Measurements from ENCODE around the gene AP2A1.

AP2A1 gene

DNA sequence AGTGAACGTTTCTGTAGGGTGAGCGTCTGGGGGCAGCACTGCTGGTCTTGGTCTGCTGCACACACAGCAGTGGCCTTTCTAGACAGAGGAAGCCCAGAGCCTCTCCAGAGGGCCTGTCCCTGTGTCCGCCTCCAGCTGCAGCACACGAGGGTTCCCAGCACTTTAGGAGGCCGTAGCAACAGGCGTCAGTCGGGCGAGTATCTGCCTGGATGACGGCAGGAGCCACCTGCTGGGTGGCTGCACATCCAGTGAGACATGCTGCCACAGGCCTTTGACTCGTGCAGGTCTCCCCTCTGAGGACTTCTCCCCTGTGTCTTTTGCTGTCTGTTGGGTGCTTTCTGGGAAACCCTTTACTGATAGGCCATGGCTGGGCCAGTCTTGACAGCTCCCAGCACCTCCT, 22.1 kb downstream of the AP2A1 start:
- H3K4me2 ChIP-seq (ENCODE audit: low read length): no peak overlapping the region
- H4K5ac ChIP-seq (ENCODE audit: low read length): no peak overlapping the region
- peaks cover 2% of the 10 kb centered on the region for H3K36me3 ChIP-seq (ENCODE audit: control insufficient read depth, insufficient read depth, low read length)
- no peak overlapping the region for H3K4ac ChIP-seq (ENCODE audit: low read depth, low read length)
- no peak overlapping the region for H3K27ac ChIP-seq (ENCODE audit: low read depth, low read length)
- no peak overlapping the region for H3K23ac ChIP-seq (ENCODE audit: low read length)
- H2BK120ac ChIP-seq (ENCODE audit: low read depth, low read length): no peak overlapping the region
- no peak overlapping the region for H2BK5ac ChIP-seq (ENCODE audit: low read length)
- no peak overlapping the region for H2AK5ac ChIP-seq (ENCODE audit: low read length)
- no peaks in the 10 kb centered on the region for H3K27me3 ChIP-seq (ENCODE audit: insufficient read depth, low read length, poor library complexity)
- no peak overlapping the region for H4K8ac ChIP-seq (ENCODE audit: low read depth, low read length)
- H3K79me1 ChIP-seq (ENCODE audit: low read length): no peaks in the 10 kb centered on the region
- H3K4me1 ChIP-seq (ENCODE audit: control insufficient read depth, low read depth, low read length): no peaks in the 10 kb centered on the region
- H3K79me2 ChIP-seq (ENCODE audit: control insufficient read depth, insufficient read depth, low read length): no peaks in the 10 kb centered on the region
- WGBS (ENCODE audit: extremely low coverage, insufficient coverage, low lambda C conversion rate): no CpG with 5 or more reads among the region's 10 CpGs
- no peak overlapping the region for H3K4me3 ChIP-seq (ENCODE audit: low read length)
- no peak for DNase-seq
- H2BK15ac ChIP-seq (replicated peaks; ENCODE audit: low read depth): no peak overlapping the region
- no peak overlapping the region for H3K9ac ChIP-seq (ENCODE audit: low read length)
- H3K18ac ChIP-seq (ENCODE audit: low read length): no peak overlapping the region
- H3K56ac ChIP-seq (ENCODE audit: low read length): no peak overlapping the region

DNA sequence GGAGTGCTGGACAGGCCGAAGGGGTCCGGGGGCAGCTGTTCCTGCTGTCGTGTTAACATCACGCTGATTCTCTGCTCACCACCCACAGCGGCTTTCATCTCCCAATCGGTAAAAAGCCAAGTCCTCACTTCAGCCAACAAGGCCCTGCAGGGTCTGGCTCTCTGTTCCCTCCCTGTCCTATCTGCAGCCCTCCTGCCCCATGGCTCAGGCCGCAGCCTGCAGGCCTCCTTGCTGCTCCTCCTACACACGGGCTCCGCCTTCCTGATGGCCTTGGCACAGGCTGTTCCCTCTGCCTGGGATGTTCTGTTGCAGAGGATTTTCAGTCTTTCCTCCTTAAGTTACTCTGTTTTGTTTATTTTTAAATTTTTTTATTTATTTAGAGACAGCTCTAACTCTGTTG, 24.1 kb downstream of the AP2A1 start:
- Histone ChIP-seq H3K23ac (ENCODE audit: low read length) (no peak overlapping the region), H2BK15ac (replicated peaks; ENCODE audit: low read depth) (no peak overlapping the region), H3K4me1 (ENCODE audit: control insufficient read depth, low read depth, low read length) (no peaks in the 10 kb centered on the region), H3K79me2 (ENCODE audit: control insufficient read depth, insufficient read depth, low read length) (no peaks in the 10 kb centered on the region), H3K79me1 (ENCODE audit: low read length) (no peaks in the 10 kb centered on the region), H3K18ac (ENCODE audit: low read length) (no peak overlapping the region), H2BK5ac (ENCODE audit: low read length) (no peak overlapping the region), H3K9ac (ENCODE audit: low read length) (no peak overlapping the region), H3K4me3 (ENCODE audit: low read length) (no peak overlapping the region), H3K27ac (ENCODE audit: low read depth, low read length) (no peak overlapping the region), H3K56ac (ENCODE audit: low read length) (no peak overlapping the region), H3K27me3 (ENCODE audit: insufficient read depth, low read length, poor library complexity) (no peaks in the 10 kb centered on the region), H2BK120ac (ENCODE audit: low read depth, low read length) (no peak overlapping the region), H4K5ac (ENCODE audit: low read length) (no peak overlapping the region), H3K4me2 (ENCODE audit: low read length) (no peak overlapping the region), H3K4ac (ENCODE audit: low read depth, low read length) (no peak overlapping the region), H2AK5ac (ENCODE audit: low read length) (no peak overlapping the region), H4K8ac (ENCODE audit: low read depth, low read length) (no peak overlapping the region), H3K36me3 (ENCODE audit: control insufficient read depth, insufficient read depth, low read length) (peaks cover under 1% of the 10 kb centered on the region)
- DNase-seq: no peak
- no CpG with 5 or more reads among the region's 9 CpGs for WGBS (ENCODE audit: extremely low coverage, insufficient coverage, low lambda C conversion rate)

DNA sequence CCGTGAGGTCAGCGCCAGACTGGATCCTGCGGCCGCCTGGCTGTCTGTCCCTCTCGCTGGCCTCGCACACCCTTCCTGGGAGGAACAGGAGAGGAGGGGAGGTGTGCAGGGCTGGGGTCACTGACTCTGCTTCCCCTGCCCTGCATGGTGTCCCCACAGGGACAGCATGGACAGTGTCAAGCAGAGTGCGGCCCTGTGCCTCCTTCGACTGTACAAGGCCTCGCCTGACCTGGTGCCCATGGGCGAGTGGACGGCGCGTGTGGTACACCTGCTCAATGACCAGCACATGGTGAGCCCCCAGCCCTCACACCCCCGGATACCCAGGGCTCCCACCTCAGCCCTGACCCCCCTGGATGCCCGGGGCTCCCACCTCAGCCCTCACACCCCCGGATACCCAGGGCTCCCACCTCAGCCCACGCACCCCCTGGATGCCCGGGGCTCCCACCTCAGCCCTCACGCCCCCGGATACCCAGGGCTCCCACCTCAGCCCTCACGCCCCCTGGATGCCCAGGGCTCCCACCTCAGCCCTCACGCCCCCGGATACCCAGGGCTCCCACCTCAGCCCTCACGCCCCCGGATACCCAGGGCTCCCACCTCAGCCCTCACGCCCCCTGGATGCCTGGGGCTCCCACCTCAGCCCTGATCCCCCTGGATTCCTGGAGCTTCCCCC, 25.1 kb downstream of the AP2A1 start:
- no peak overlapping the region for H3K4me3 ChIP-seq (ENCODE audit: low read length)
- peaks cover 7% of the 10 kb centered on the region for H3K36me3 ChIP-seq (ENCODE audit: control insufficient read depth, insufficient read depth, low read length)
- no peak overlapping the region for H3K18ac ChIP-seq (ENCODE audit: low read length)
- no peak overlapping the region for H3K27ac ChIP-seq (ENCODE audit: low read depth, low read length)
- no peak overlapping the region for H3K4me2 ChIP-seq (ENCODE audit: low read length)
- H3K4me1 ChIP-seq (ENCODE audit: control insufficient read depth, low read depth, low read length): no peaks in the 10 kb centered on the region
- no peak overlapping the region for H2AK5ac ChIP-seq (ENCODE audit: low read length)
- no peaks in the 10 kb centered on the region for H3K79me2 ChIP-seq (ENCODE audit: control insufficient read depth, insufficient read depth, low read length)
- H2BK15ac ChIP-seq (replicated peaks; ENCODE audit: low read depth): no peak overlapping the region
- no peak for DNase-seq
- H3K27me3 ChIP-seq (ENCODE audit: insufficient read depth, low read length, poor library complexity): no peaks in the 10 kb centered on the region
- no peak overlapping the region for H2BK120ac ChIP-seq (ENCODE audit: low read depth, low read length)
- no peak overlapping the region for H4K8ac ChIP-seq (ENCODE audit: low read depth, low read length)
- no peak overlapping the region for H3K56ac ChIP-seq (ENCODE audit: low read length)
- no peak overlapping the region for H3K23ac ChIP-seq (ENCODE audit: low read length)
- H3K4ac ChIP-seq (ENCODE audit: low read depth, low read length): no peak overlapping the region
- H3K79me1 ChIP-seq (ENCODE audit: low read length): no peaks in the 10 kb centered on the region
- H3K9ac ChIP-seq (ENCODE audit: low read length): no peak overlapping the region
- no peak overlapping the region for H2BK5ac ChIP-seq (ENCODE audit: low read length)
- no CpG with 5 or more reads among the region's 26 CpGs for WGBS (ENCODE audit: extremely low coverage, insufficient coverage, low lambda C conversion rate)
- no peak overlapping the region for H4K5ac ChIP-seq (ENCODE audit: low read length)

DNA sequence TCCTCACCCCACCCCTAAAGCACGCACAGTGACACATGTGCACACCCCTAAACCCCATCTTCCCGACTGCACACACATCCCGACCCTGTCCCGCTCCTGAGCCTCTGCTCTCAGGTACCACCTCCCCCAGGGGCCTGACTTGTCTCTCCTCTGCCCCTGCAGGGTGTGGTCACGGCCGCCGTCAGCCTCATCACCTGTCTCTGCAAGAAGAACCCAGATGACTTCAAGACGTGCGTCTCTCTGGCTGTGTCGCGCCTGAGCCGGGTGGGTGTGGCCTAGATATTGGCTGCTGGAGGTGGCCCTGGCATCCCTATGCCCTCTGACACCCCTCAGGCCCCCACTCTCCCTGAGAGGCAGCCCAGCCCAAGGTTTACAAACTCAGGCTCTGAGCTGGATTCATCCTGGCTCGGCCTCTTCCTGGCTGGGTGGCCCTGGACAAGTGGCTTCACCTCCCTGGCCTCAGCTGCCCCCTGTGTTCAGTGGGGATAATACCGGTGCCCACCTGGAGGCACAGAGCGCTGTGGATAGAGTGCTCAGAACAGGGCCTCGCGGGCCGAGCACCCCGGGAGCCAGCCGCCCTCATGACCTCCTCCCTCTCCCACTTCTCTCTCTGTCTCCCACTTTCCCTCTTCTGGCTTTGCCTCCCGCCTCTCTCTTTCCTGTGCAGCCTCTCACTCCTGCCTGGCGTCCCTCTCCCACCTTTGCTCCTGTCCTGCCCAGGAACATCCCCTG, 26.2 kb downstream of the AP2A1 start:
- H3K56ac ChIP-seq (ENCODE audit: low read length): no peak overlapping the region
- H3K4me1 ChIP-seq (ENCODE audit: control insufficient read depth, low read depth, low read length): no peaks in the 10 kb centered on the region
- H3K36me3 ChIP-seq (ENCODE audit: control insufficient read depth, insufficient read depth, low read length): peaks cover 9% of the 10 kb centered on the region
- H4K8ac ChIP-seq (ENCODE audit: low read depth, low read length): no peak overlapping the region
- no peaks in the 10 kb centered on the region for H3K79me1 ChIP-seq (ENCODE audit: low read length)
- no peak overlapping the region for H3K27ac ChIP-seq (ENCODE audit: low read depth, low read length)
- H3K79me2 ChIP-seq (ENCODE audit: control insufficient read depth, insufficient read depth, low read length): no peaks in the 10 kb centered on the region
- no peak overlapping the region for H2BK15ac ChIP-seq (replicated peaks; ENCODE audit: low read depth)
- H2BK5ac ChIP-seq (ENCODE audit: low read length): no peak overlapping the region
- H3K9ac ChIP-seq (ENCODE audit: low read length): no peak overlapping the region
- H3K4ac ChIP-seq (ENCODE audit: low read depth, low read length): no peak overlapping the region
- H2BK120ac ChIP-seq (ENCODE audit: low read depth, low read length): no peak overlapping the region
- no peaks in the 10 kb centered on the region for H3K27me3 ChIP-seq (ENCODE audit: insufficient read depth, low read length, poor library complexity)
- no peak for DNase-seq
- no peak overlapping the region for H3K23ac ChIP-seq (ENCODE audit: low read length)
- no CpG with 5 or more reads among the region's 22 CpGs for WGBS (ENCODE audit: extremely low coverage, insufficient coverage, low lambda C conversion rate)
- H4K5ac ChIP-seq (ENCODE audit: low read length): no peak overlapping the region
- H2AK5ac ChIP-seq (ENCODE audit: low read length): no peak overlapping the region
- H3K18ac ChIP-seq (ENCODE audit: low read length): no peak overlapping the region
- H3K4me2 ChIP-seq (ENCODE audit: low read length): no peak overlapping the region
- H3K4me3 ChIP-seq (ENCODE audit: low read length): no peak overlapping the region

DNA sequence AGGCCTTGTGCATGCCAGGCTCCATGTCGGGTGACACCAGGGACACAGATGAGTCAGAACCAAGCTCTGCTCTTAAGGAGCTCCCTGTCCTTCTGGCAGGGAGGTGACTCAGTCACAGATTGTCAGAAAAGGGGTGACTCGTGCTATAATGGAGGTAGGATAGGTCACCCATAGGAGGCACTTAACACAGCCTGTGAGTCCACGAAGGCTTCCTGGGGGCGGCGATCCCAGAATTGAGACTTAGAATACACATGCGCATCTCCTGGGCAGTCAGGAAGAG, 26.7 kb downstream of the AP2A1 start:
- Histone ChIP-seq H4K5ac (ENCODE audit: low read length) (no peak overlapping the region), H2BK15ac (replicated peaks; ENCODE audit: low read depth) (no peak overlapping the region), H2BK5ac (ENCODE audit: low read length) (no peak overlapping the region), H3K9ac (ENCODE audit: low read length) (no peak overlapping the region), H3K79me1 (ENCODE audit: low read length) (no peaks in the 10 kb centered on the region), H3K4me1 (ENCODE audit: control insufficient read depth, low read depth, low read length) (no peaks in the 10 kb centered on the region), H3K79me2 (ENCODE audit: control insufficient read depth, insufficient read depth, low read length) (no peaks in the 10 kb centered on the region), H3K18ac (ENCODE audit: low read length) (no peak overlapping the region), H3K56ac (ENCODE audit: low read length) (no peak overlapping the region), H3K4me3 (ENCODE audit: low read length) (no peak overlapping the region), H3K23ac (ENCODE audit: low read length) (no peak overlapping the region), H3K36me3 (ENCODE audit: control insufficient read depth, insufficient read depth, low read length) (peaks cover 10% of the 10 kb centered on the region), H4K8ac (ENCODE audit: low read depth, low read length) (no peak overlapping the region), H2AK5ac (ENCODE audit: low read length) (no peak overlapping the region), H3K4ac (ENCODE audit: low read depth, low read length) (no peak overlapping the region), H2BK120ac (ENCODE audit: low read depth, low read length) (no peak overlapping the region), H3K27me3 (ENCODE audit: insufficient read depth, low read length, poor library complexity) (no peaks in the 10 kb centered on the region), H3K27ac (ENCODE audit: low read depth, low read length) (no peak overlapping the region), H3K4me2 (ENCODE audit: low read length) (no peak overlapping the region)
- no CpG with 5 or more reads among the region's 6 CpGs for WGBS (ENCODE audit: extremely low coverage, insufficient coverage, low lambda C conversion rate)
- no peak for DNase-seq

DNA sequence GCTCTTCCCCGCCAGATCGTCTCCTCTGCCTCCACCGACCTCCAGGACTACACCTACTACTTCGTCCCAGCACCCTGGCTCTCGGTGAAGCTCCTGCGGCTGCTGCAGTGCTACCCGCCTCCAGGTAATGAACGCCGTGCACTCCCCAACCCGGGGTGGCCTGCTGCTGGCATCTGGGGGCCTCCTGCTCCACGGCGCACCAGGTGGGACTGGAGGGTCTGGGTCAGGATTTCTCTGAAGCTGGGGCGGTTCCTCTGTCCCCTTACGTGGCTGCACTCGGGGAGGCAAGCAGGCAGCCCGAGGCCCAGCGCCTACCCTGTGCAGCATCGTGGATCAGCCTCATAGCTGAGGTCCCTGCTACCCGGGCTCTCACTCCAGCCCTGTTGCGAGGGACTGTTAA, 28.8 kb downstream of the AP2A1 start:
- Histone ChIP-seq H2BK5ac (ENCODE audit: low read length) (no peak overlapping the region), H2BK120ac (ENCODE audit: low read depth, low read length) (no peak overlapping the region), H3K4me2 (ENCODE audit: low read length) (no peak overlapping the region), H2BK15ac (replicated peaks; ENCODE audit: low read depth) (no peak overlapping the region), H3K4ac (ENCODE audit: low read depth, low read length) (no peak overlapping the region), H3K9ac (ENCODE audit: low read length) (no peak overlapping the region), H3K56ac (ENCODE audit: low read length) (no peak overlapping the region), H3K4me3 (ENCODE audit: low read length) (no peak overlapping the region), H3K27ac (ENCODE audit: low read depth, low read length) (no peak overlapping the region), H3K36me3 (ENCODE audit: control insufficient read depth, insufficient read depth, low read length) (peaks cover 14% of the 10 kb centered on the region), H3K79me2 (ENCODE audit: control insufficient read depth, insufficient read depth, low read length) (no peaks in the 10 kb centered on the region), H3K23ac (ENCODE audit: low read length) (no peak overlapping the region), H3K79me1 (ENCODE audit: low read length) (no peaks in the 10 kb centered on the region), H3K27me3 (ENCODE audit: insufficient read depth, low read length, poor library complexity) (no peaks in the 10 kb centered on the region), H4K5ac (ENCODE audit: low read length) (no peak overlapping the region), H3K18ac (ENCODE audit: low read length) (no peak overlapping the region), H4K8ac (ENCODE audit: low read depth, low read length) (no peak overlapping the region), H3K4me1 (ENCODE audit: control insufficient read depth, low read depth, low read length) (no peaks in the 10 kb centered on the region), H2AK5ac (ENCODE audit: low read length) (no peak overlapping the region)
- WGBS (ENCODE audit: extremely low coverage, insufficient coverage, low lambda C conversion rate): no CpG with 5 or more reads among the region's 20 CpGs
- no peak for DNase-seq
